HepG2 (cell line): ENCODE data around the gene HSPA5. TPM values are rescaled to one million over a fixed set of nuclear protein-coding genes. Genes with fewer than 3 reads are reported as not detected.

Source experiments
- ARHGAP35 ChIP-seq: sonication (generic); formaldehyde crosslinking; IDR thresholded peaks from 2 replicates; pipeline ENCODE4 v1.9.0; 2022; ENCODE audit warnings: mild to moderate bottlenecking, inconsistent platforms, moderate library complexity, missing genetic modification reagents, borderline replicate concordance
- CREBL2 ChIP-seq: sonication (generic); formaldehyde crosslinking; IDR thresholded peaks from 2 replicates; pipeline ENCODE4 v1.8.1; 2023; ENCODE audit warnings: missing genetic modification reagents, mild to moderate bottlenecking, borderline replicate concordance
- ETV5 ChIP-seq: IDR thresholded peaks from 2 replicates; pipeline ENCODE4 v1.6.1; 2018; ENCODE audit warnings: missing biosample characterization, missing genetic modification reagents, inconsistent platforms, borderline replicate concordance
- ETV6 ChIP-seq: sonication (generic); formaldehyde crosslinking; conservative IDR thresholded peaks from 2 replicates; pipeline ENCODE4 v1.4.0; 2020; ENCODE audit warnings: missing genetic modification reagents
- FUBP1 ChIP-seq: sonication (generic); formaldehyde crosslinking; IDR thresholded peaks from 2 replicates; pipeline ENCODE4 v1.5.1; 2020; ENCODE audit warnings: missing genetic modification reagents, mild to moderate bottlenecking, borderline replicate concordance
- HMG20B ChIP-seq: conservative IDR thresholded peaks from 2 replicates; pipeline ENCODE4 v1.6.1; 2016; ENCODE audit warnings: missing genetic modification reagents, missing compliant biosample characterization
- IRF1 ChIP-seq: sonication (generic); formaldehyde crosslinking; IDR thresholded peaks from 2 replicates; pipeline ENCODE4 v1.4.0; 2020; ENCODE audit warnings: low read depth, mild to moderate bottlenecking, missing genetic modification reagents
- MAFG ChIP-seq: sonication (generic); formaldehyde crosslinking; IDR thresholded peaks from 2 replicates; pipeline ENCODE4 v1.5.1; 2020; ENCODE audit warnings: mild to moderate bottlenecking, missing genetic modification reagents
- MXI1 ChIP-seq: IDR thresholded peaks from 3 replicates; pipeline ENCODE4 v1.6.1; 2012; ENCODE audit warnings: low read depth, low read length, inconsistent platforms, borderline replicate concordance
- NBN ChIP-seq: fragments of 450-650 bp; conservative IDR thresholded peaks from 2 replicates; pipeline ENCODE4 v1.6.1; 2017
- PLRG1 ChIP-seq: fragments of 450-650 bp; conservative IDR thresholded peaks from 2 replicates; pipeline ENCODE4 v1.6.1; 2016
- POLR2G ChIP-seq: fragments of 200-400 bp; formaldehyde crosslinking; IDR thresholded peaks from 2 replicates; pipeline ENCODE4 v1.6.1; 2018; ENCODE audit warnings: mild to moderate bottlenecking, low read depth, low read length, moderate library complexity
- SKI ChIP-seq: fragments of 450-650 bp; IDR thresholded peaks from one replicate; pipeline ENCODE4 v1.6.1; 2018; ENCODE audit warnings: mild to moderate bottlenecking; ENCODE audit not compliant: partially characterized antibody
- SMC3 ChIP-seq: IDR thresholded peaks from 2 replicates; pipeline ENCODE4 v1.6.1; 2011; ENCODE audit warnings: low read length, improper control_type of control experiment
- SNAPC5 ChIP-seq: sonication (generic); formaldehyde crosslinking; IDR thresholded peaks from 2 replicates; pipeline ENCODE4 v1.8.1; 2023; ENCODE audit warnings: mild to moderate bottlenecking, missing genetic modification reagents, borderline replicate concordance
- TAF15 ChIP-seq: fragments of 200-400 bp; formaldehyde crosslinking; IDR thresholded peaks from one replicate; pipeline ENCODE4 v1.6.1; 2018; ENCODE audit warnings: mild to moderate bottlenecking, low read depth, low read length; ENCODE audit not compliant: poor library complexity, severe bottlenecking
- ZMAT3 ChIP-seq: sonication (generic); formaldehyde crosslinking; conservative IDR thresholded peaks from 2 replicates; pipeline ENCODE4 v1.7.0; 2021; ENCODE audit warnings: missing genetic modification reagents
- ZNF180 ChIP-seq: sonication (generic); formaldehyde crosslinking; IDR thresholded peaks from 2 replicates; pipeline ENCODE4 v1.4.0; 2020; ENCODE audit warnings: low read depth, missing genetic modification reagents, borderline replicate concordance
- ZNF20 ChIP-seq: sonication (generic); formaldehyde crosslinking; IDR thresholded peaks from 2 replicates; pipeline ENCODE4 v1.4.0; 2020; ENCODE audit warnings: mild to moderate bottlenecking, moderate library complexity, missing genetic modification reagents
- ZNF3 ChIP-seq: IDR thresholded peaks from 2 replicates; pipeline ENCODE4 v1.7.0; 2017; ENCODE audit warnings: inconsistent platforms
- ZNF44 ChIP-seq: sonication (generic); formaldehyde crosslinking; IDR thresholded peaks from 2 replicates; pipeline ENCODE4 v1.5.1; 2020; ENCODE audit warnings: mild to moderate bottlenecking, missing genetic modification reagents
- ZNF468 ChIP-seq: sonication (generic); formaldehyde crosslinking; IDR thresholded peaks from 2 replicates; pipeline ENCODE4 v1.8.0; 2022; ENCODE audit warnings: mild to moderate bottlenecking, moderate library complexity, missing genetic modification reagents
- ZNF496 ChIP-seq: sonication (generic); formaldehyde crosslinking; IDR thresholded peaks from 2 replicates; pipeline ENCODE4 v1.8.1; 2023; ENCODE audit warnings: mild to moderate bottlenecking, moderate library complexity, missing genetic modification reagents; ENCODE audit not compliant: insufficient replicate concordance
- ZNF678 ChIP-seq: sonication (generic); formaldehyde crosslinking; IDR thresholded peaks from 2 replicates; pipeline ENCODE4 v1.4.0; 2020; ENCODE audit warnings: mild to moderate bottlenecking, missing genetic modification reagents
- polyA plus RNA-seq, 8 experiments: library from polyadenylated mRNA; depleted of rRNA in 3 of 8; stranded (reverse) in 7 of 8; unstranded in 1 of 8; fragments of >200 nt; fragmentation: Illumina TruSeq in 4 of 8; extraction: Trizol in 4 of 8; gene quantifications; 2 replicates each; pipeline versions ENCODE4 v1.2.1 to v1.2.3, GENCODE V29; 2011 to 2016; ENCODE audit warnings: low read depth in 4 of 8, missing spikeins in 1 of 8, mixed read lengths in 1 of 8; ENCODE audit not compliant: insufficient read depth in 1 of 8
- total RNA-seq, 5 experiments: library from RNA; depleted of rRNA; stranded (reverse); fragments of >200 nt; fragmentation: Illumina TruSeq; extraction: Trizol; gene quantifications; 2 replicates each; pipeline ENCODE4 v1.2.3, GENCODE V29; 2016; ENCODE audit warnings: low read depth in 1 of 5
- TF ChIP-seq, protein P1 (sequence below): sonication (generic); formaldehyde crosslinking; IDR thresholded peaks from 2 replicates; pipeline ENCODE4 v1.4.0; 2020; ENCODE audit warnings: low read depth, mild to moderate bottlenecking, missing genetic modification reagents
- TF ChIP-seq, protein P2 (sequence below): sonication (generic); formaldehyde crosslinking; IDR thresholded peaks from 2 replicates; pipeline ENCODE4 v1.4.0; 2020; ENCODE audit warnings: missing genetic modification reagents

Gene HSPA5
- total and polyA plus RNA-seq, 2 of the 13 experiments (the other 11 are each of a cell fraction or from before 2014, with no cell fraction given), result 201 to 206 TPM

DNA sequence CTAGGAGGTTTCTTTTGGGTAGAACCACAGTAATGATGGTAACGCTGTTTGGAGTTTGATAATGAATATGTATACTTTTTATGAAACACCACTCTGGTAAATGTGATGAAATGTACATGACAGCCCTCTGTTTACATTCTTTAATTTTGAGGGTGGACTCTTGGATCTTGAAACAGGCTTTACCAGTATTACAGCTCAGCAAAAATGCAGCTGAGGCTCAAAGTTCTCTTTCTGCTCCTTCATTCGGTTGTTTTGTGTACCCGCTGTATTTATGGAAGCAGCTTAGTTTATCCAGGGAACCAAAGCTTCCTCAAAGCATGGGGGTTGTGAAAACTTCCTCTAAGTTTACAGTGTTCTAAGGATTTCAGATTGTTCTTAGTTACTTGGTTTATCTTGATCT, 31.6 kb upstream of the HSPA5 start (continued):
- no peak for TF ChIP-seq FUBP1 (CRISPR knock-in tag)
- TF ChIP-seq ZNF20, result no peak
- no peak for TF ChIP-seq ZNF180 (CRISPR knock-in tag)
- TF ChIP-seq, protein P1, sequence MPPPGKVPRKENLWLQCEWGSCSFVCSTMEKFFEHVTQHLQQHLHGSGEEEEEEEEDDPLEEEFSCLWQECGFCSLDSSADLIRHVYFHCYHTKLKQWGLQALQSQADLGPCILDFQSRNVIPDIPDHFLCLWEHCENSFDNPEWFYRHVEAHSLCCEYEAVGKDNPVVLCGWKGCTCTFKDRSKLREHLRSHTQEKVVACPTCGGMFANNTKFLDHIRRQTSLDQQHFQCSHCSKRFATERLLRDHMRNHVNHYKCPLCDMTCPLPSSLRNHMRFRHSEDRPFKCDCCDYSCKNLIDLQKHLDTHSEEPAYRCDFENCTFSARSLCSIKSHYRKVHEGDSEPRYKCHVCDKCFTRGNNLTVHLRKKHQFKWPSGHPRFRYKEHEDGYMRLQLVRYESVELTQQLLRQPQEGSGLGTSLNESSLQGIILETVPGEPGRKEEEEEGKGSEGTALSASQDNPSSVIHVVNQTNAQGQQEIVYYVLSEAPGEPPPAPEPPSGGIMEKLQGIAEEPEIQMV (CRISPR knock-in tag), result no peak
- TF ChIP-seq ZNF678, result no peak
- 0 out of 2 replicates have a peak, but pooled peaks have one; percentile 23 for TF ChIP-seq HMG20B (CRISPR knock-in tag)
- no peak for TF ChIP-seq ZNF496 (CRISPR knock-in tag)
- TF ChIP-seq PLRG1, result no peak
- no peak for TF ChIP-seq NBN
- no peak for TF ChIP-seq ZMAT3
- no peak for TF ChIP-seq ETV5 (CRISPR knock-in tag)
- TF ChIP-seq TAF15, result no peak
- no peak for TF ChIP-seq ZNF468 (CRISPR knock-in tag)
- no peak for TF ChIP-seq ETV6
- TF ChIP-seq IRF1 (CRISPR knock-in tag), result no peak
- TF ChIP-seq ZNF44 (CRISPR knock-in tag), result no peak
- no peak for TF ChIP-seq SKI
- TF ChIP-seq MAFG (CRISPR knock-in tag), result 0 out of 2 replicates have a peak, but pooled peaks have one; percentile 64
- no peak for TF ChIP-seq POLR2G
- no peak for TF ChIP-seq SMC3
- no peak for TF ChIP-seq ZNF3 (CRISPR knock-in tag)
- no peak for TF ChIP-seq SNAPC5
- TF ChIP-seq ARHGAP35 (CRISPR knock-in tag), result no peak
- TF ChIP-seq, protein P2, sequence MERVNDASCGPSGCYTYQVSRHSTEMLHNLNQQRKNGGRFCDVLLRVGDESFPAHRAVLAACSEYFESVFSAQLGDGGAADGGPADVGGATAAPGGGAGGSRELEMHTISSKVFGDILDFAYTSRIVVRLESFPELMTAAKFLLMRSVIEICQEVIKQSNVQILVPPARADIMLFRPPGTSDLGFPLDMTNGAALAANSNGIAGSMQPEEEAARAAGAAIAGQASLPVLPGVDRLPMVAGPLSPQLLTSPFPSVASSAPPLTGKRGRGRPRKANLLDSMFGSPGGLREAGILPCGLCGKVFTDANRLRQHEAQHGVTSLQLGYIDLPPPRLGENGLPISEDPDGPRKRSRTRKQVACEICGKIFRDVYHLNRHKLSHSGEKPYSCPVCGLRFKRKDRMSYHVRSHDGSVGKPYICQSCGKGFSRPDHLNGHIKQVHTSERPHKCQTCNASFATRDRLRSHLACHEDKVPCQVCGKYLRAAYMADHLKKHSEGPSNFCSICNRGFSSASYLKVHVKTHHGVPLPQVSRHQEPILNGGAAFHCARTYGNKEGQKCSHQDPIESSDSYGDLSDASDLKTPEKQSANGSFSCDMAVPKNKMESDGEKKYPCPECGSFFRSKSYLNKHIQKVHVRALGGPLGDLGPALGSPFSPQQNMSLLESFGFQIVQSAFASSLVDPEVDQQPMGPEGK (CRISPR knock-in tag), result peak; percentile 53; the same call in 1 of the 2 replicates
- TF ChIP-seq MXI1, result peak; percentile 42; the same call in 1 of the 3 replicates
- TF ChIP-seq CREBL2 (CRISPR knock-in tag), result no peak
